Measurements from ENCODE around the gene PLOD3. TPM values are rescaled to one million over a fixed set of nuclear protein-coding genes. Genes with fewer than 3 reads are reported as not detected.
A peak's percentile ranks its signal among the peaks of the same experiment; 100 is the strongest.

PLOD3 gene
- total and polyA plus RNA-seq, 2 experiments from 2014 or later: 52.7 to 73.1 TPM

GRCh38 chr7:101169838-101170551 is 47.4 kb downstream of the PLOD3 start:
- H3K27me3 ChIP-seq: peaks cover 100% of the 10 kb centered on the region
- TF ChIP-seq CTCF (IDR thresholded peaks at IDR 0.05; ENCODE audit: low read depth, low read length): peak; percentile 97
- H3K4me1 ChIP-seq (ENCODE audit: low read depth): peaks cover 11% of the 10 kb centered on the region
- DNase-seq (ENCODE audit: low read depth in 1 of 2, low spot score in 1 of 2): peak; percentile 65 to 69
- H3K9me3 ChIP-seq (ENCODE audit: low read depth): no peaks in the 10 kb centered on the region
- no peak overlapping the region for H3K4me3 ChIP-seq
- no peaks in the 10 kb centered on the region for H3K36me3 ChIP-seq
- H3K27ac ChIP-seq: no peak overlapping the region

GRCh38 chr7:101169110-101169837 is 48.1 kb downstream of the PLOD3 start:
- Histone ChIP-seq H3K27ac (no peak overlapping the region), H3K27me3 (peaks cover 100% of the 10 kb centered on the region), H3K36me3 (no peaks in the 10 kb centered on the region), H3K4me1 (ENCODE audit: low read depth) (peaks cover 14% of the 10 kb centered on the region), H3K4me3 (no peak overlapping the region), H3K9me3 (ENCODE audit: low read depth) (no peaks in the 10 kb centered on the region)
- DNase-seq (ENCODE audit: low read depth in 1 of 2, low spot score in 1 of 2): no peak
- no peak for TF ChIP-seq CTCF (IDR thresholded peaks at IDR 0.05; ENCODE audit: low read depth, low read length)

- Histone ChIP-seq H3K4me3 (no peak overlapping the region), H3K27ac (no peak overlapping the region), H3K4me1 (ENCODE audit: low read depth) (peaks cover 20% of the 10 kb centered on the region), H3K27me3 (peaks cover 100% of the 10 kb centered on the region), H3K36me3 (no peaks in the 10 kb centered on the region), H3K9me3 (ENCODE audit: low read depth) (no peaks in the 10 kb centered on the region)
- TF ChIP-seq CTCF (IDR thresholded peaks at IDR 0.05; ENCODE audit: low read depth, low read length): no peak
- no peak for DNase-seq (ENCODE audit: low read depth in 1 of 2, low spot score in 1 of 2)
Observed at GRCh38 chr7:101168412-101169049, 48.9 kb downstream of the PLOD3 start.

GRCh38 chr7:101167645-101168411 is 49.6 kb downstream of the PLOD3 start:
- no peak overlapping the region for H3K4me3 ChIP-seq

More at GRCh38 chr7:101167645-101168411, 49.6 kb downstream of the PLOD3 start:
- H3K4me1 ChIP-seq (ENCODE audit: low read depth): peaks cover 17% of the 10 kb centered on the region
- no peak for TF ChIP-seq CTCF (IDR thresholded peaks at IDR 0.05; ENCODE audit: low read depth, low read length)
- peaks cover 100% of the 10 kb centered on the region for H3K27me3 ChIP-seq
- no peak for DNase-seq (ENCODE audit: low read depth in 1 of 2, low spot score in 1 of 2)
- H3K27ac ChIP-seq: no peak overlapping the region
- H3K9me3 ChIP-seq (ENCODE audit: low read depth): no peaks in the 10 kb centered on the region
- H3K36me3 ChIP-seq: no peaks in the 10 kb centered on the region

Measured in cardiac muscle cell (in vitro differentiated cells and primary cell).